Coronary artery (tissue), 2 donors: ENCODE measurements around the gene GINS3.

Experiments used
- DNase-seq: peaks from one replicate; pipeline ENCODE4 v3.0.0-alpha.2; 2017; ENCODE audit warnings: low spot score
- H3K27ac ChIP-seq, 2 donors: fragments of 200-600 bp; sonication (generic); one replicate each; pipeline ENCODE4 v1.5.1; 2016 to 2019
- H3K4me3 ChIP-seq: fragments of 200-600 bp; sonication (generic); 2 replicates; pipeline ENCODE4 v1.5.1; 2016; ENCODE audit warnings: mild to moderate bottlenecking, moderate library complexity
- TF ChIP-seq, protein P1 (sequence below): fragments of 200-600 bp; sonication (generic); IDR thresholded peaks from one replicate; pipeline ENCODE4 v1.5.1; 2019; ENCODE audit warnings: antibody characterized with exemption

Gene GINS3

GRCh38 chr16:58425756-58426494 is 33.7 kb downstream of the GINS3 start:
- DNase-seq, result no peak
- Histone ChIP-seq H3K4me3 (no peak overlapping the region), H3K27ac (peak overlapping the region in 1 of 2 donors; percentile 32)
- TF ChIP-seq, protein P1, sequence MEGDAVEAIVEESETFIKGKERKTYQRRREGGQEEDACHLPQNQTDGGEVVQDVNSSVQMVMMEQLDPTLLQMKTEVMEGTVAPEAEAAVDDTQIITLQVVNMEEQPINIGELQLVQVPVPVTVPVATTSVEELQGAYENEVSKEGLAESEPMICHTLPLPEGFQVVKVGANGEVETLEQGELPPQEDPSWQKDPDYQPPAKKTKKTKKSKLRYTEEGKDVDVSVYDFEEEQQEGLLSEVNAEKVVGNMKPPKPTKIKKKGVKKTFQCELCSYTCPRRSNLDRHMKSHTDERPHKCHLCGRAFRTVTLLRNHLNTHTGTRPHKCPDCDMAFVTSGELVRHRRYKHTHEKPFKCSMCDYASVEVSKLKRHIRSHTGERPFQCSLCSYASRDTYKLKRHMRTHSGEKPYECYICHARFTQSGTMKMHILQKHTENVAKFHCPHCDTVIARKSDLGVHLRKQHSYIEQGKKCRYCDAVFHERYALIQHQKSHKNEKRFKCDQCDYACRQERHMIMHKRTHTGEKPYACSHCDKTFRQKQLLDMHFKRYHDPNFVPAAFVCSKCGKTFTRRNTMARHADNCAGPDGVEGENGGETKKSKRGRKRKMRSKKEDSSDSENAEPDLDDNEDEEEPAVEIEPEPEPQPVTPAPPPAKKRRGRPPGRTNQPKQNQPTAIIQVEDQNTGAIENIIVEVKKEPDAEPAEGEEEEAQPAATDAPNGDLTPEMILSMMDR, result no peak

DNA sequence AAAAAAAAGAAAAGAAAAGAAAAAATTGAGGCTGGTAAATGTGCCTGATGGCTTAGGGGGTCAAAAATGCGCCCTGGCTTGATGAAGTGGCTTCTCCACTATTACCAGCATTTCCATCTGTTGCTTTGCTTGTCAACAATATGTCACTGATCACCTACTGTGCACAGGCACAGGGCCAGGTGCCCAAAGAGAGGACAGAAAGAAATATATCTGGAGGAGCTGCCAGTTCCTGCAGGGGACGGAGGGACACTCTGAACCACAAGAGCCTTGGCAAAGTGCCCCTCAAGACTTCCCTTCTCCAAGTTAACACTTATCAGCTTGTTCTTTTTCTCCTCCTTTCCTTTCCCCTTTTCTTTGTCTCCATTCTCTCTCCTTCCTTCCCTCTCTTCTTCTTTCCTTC is 34.7 kb downstream of the GINS3 start:
- no peak overlapping the region for H3K27ac ChIP-seq
- no peak overlapping the region for H3K4me3 ChIP-seq
- DNase-seq, result no peak
- TF ChIP-seq, protein P1, result no peak

DNA sequence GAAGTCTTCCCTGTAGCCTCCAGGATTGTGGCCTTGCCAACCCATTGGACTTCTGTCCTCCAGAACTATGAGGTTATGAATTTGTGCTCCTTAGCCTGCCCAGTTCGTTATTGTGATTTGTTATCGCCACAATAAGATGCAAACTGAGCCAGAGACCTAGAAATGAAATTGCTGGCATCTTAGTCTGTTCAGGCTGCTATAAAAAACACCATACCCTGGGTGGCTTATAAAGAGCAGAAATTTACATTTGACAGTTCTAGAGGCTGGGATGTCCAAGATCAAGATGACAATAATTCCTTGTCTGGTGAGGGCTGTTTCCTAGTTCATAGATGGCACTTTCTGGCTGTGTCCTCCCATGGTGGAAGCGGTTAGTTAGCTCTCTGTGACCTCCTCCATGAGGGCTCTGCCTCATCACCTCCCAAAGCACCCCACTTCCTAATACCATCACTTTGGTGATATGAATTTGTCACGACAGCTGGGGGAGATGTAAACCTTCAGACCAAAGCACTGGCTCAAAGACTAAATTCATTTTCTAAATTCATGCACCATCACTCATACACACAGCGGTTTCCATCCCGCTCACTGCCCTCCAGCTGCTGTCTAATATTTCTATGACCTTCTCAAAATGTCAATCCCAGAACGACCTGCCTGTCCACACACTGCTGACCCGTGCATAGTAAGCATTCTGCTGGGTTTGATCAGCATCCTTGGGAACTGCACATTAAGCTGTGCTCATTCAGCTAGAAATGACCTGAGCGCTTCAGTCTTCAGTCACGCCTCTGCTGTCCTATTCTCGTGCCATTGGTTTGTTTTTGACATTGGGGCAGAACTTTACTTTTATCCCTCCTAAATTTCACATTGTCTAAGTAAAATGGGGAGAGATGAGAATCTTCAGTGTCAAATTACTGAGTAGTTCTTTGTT is 36.6 kb downstream of the GINS3 start:
- TF ChIP-seq, protein P1, result no peak
- no peak overlapping the region for H3K4me3 ChIP-seq
- H3K27ac ChIP-seq, result no peak overlapping the region
- DNase-seq, result no peak

DNA sequence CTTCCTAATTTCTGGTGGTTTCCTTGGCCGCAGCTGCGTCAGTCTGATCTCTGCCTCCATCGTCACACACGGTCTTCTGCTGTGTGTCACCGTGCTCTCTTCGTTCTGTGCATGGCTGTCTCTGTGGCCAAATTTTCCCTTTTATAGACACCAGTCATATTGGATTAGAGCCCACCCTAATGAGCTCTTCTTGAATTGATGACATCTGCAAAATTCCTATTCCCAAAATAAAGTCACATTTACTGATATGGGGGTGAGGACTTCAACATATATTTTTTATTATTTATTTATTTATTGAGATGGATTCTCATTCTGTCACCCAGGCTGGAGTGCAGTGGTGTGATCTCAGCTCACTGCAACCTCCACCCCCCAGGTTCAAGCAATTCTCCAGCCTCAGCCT is 38.4 kb downstream of the GINS3 start:
- no peak for DNase-seq
- TF ChIP-seq, protein P1, result no peak
- no peak overlapping the region for H3K4me3 ChIP-seq
- H3K27ac ChIP-seq, result no peak overlapping the region

DNA sequence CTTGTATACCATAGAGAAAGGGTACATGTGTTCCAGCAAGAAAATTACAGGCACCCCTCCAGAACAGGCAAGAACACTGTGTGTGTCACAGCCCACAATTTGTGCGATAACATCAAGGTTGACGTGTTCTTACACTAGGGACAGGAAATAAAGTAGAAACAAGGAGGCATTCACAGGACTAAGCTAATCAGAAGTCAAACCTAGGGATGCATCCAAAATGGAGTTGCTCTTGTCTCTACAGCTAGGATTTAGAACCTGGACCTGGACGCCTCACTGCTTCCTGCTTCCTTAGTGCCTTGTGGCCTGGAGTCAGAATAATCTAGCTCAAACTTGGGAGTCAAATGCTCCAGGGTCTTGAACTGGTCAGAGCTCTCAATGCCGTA is 41.3 kb downstream of the GINS3 start:
- DNase-seq, result no peak
- no peak overlapping the region for H3K4me3 ChIP-seq
- H3K27ac ChIP-seq, result no peak overlapping the region
- TF ChIP-seq, protein P1, result no peak

GRCh38 chr16:58435779-58436178 is 43.5 kb downstream of the GINS3 start:
- Histone ChIP-seq H3K27ac (no peak overlapping the region), H3K4me3 (no peak overlapping the region)
- TF ChIP-seq, protein P1, result no peak
- DNase-seq, result no peak
